ENCODE results near the gene CRYAB. TPM values are rescaled to one million over a fixed set of nuclear protein-coding genes. Genes with fewer than 3 reads are reported as not detected.

CRYAB gene
- total and polyA plus RNA-seq, 8 donors = 28.4 to 207 (median 80.7) TPM

DNA sequence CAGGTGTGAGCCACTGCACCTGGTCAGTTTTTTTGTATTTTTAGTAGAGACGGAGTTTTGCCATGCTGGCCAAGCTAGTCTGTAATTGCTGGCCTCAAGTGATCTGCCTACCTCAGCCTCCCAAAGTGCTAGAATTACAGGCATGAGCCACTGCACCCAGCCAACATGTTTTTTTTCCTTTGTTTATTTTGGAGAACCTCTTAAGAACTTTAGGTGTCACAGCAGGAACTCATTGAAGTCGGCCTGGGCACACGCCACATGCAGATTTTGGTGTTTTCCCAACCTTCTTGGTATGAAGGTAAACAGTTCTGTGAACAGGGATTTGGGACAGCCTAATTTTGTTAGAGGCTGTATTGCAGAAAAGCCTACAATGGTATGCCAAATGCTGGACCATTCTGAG, 34.9 kb upstream of the CRYAB start:
- 32 to 56% (median 42%) methylated on average over 3 of the region's 3 CpGs for WGBS, 5 donors
- H3K9me3 ChIP-seq = no peaks in the 10 kb centered on the region
- H3K27ac ChIP-seq = peak overlapping the region; percentile 4 to 78 (median 20)
- H3K36me3 ChIP-seq = no peaks in the 10 kb centered on the region
- no peaks in the 10 kb centered on the region for H3K27me3 ChIP-seq
- peak in 1 of 2 donors; percentile 63 for DNase-seq
- TF ChIP-seq, protein P1, sequence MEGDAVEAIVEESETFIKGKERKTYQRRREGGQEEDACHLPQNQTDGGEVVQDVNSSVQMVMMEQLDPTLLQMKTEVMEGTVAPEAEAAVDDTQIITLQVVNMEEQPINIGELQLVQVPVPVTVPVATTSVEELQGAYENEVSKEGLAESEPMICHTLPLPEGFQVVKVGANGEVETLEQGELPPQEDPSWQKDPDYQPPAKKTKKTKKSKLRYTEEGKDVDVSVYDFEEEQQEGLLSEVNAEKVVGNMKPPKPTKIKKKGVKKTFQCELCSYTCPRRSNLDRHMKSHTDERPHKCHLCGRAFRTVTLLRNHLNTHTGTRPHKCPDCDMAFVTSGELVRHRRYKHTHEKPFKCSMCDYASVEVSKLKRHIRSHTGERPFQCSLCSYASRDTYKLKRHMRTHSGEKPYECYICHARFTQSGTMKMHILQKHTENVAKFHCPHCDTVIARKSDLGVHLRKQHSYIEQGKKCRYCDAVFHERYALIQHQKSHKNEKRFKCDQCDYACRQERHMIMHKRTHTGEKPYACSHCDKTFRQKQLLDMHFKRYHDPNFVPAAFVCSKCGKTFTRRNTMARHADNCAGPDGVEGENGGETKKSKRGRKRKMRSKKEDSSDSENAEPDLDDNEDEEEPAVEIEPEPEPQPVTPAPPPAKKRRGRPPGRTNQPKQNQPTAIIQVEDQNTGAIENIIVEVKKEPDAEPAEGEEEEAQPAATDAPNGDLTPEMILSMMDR (IDR thresholded peaks at IDR 0.05) = no peak
- TF ChIP-seq POLR2A (IDR thresholded peaks at IDR 0.05) (no peak), EP300 (IDR thresholded peaks at IDR 0.05) (no peak), POLR2AphosphoS5 (IDR thresholded peaks at IDR 0.05) (no peak)
- intact Hi-C loops (cut with DNase I; ENCODE audit: low total_unique reads) = no loop called here
- H3K4me3 ChIP-seq = no peak overlapping the region
- peaks cover 9 to 37% (median 27%) of the 10 kb centered on the region in 4 donors for H3K4me1 ChIP-seq

DNA sequence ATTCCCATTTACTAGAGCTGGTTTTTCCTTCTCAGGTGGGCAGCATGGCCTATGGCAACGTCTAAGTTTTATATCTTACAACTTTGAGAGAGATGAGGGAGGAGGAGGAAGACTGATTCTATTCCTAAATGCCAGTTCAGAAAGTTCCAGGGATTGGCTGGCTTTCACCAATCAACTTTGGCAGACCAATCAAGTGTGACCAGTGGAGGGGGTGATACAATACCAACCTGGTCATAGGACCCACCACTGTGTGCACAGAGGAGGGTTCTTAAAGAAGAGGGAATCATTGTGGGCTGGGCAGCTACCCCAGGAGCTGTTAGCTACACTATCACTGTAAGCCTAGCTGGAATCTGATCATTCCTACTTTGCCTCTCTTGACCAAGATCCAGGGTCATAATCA, 33.6 kb upstream of the CRYAB start:
- intact Hi-C loops (cut with DNase I; ENCODE audit: low total_unique reads) = no loop called here
- peak overlapping the region in 4 of 5 donors; percentile 59 to 81 (median 72) for H3K27ac ChIP-seq
- WGBS, 5 donors = 33 to 75% (median 46%) methylated on average over 1 of the region's 1 CpG

DNA sequence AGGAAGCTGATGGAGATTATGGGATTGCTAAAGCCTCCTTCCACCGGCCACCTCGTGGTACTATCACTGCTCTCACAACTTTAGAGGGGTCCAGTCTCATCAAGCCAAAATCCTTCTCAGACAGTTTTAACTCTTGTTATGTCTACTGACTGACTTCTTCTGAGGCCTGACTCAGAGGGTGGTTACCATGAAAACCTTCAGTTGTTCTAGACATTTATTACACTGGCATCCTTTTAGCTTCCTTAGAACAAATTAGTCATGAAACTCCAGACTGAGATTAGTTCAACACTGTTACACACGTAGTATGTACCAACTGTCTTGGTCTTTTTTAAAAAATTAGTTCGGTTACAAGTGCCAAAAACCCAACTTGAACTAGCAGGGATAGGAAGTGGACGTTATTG, 33.1 kb upstream of the CRYAB start:
- intact Hi-C loops (cut with DNase I; ENCODE audit: low total_unique reads) = no loop called here
- Histone ChIP-seq H3K27me3 (no peaks in the 10 kb centered on the region), H3K36me3 (no peaks in the 10 kb centered on the region), H3K9me3 (no peaks in the 10 kb centered on the region), H3K4me1 (peaks cover 9 to 45% (median 33%) of the 10 kb centered on the region in 4 donors), H3K4me3 (no peak overlapping the region), H3K27ac (peak overlapping the region in 4 of 5 donors; percentile 59 to 81 (median 72))
- 56 to 63% (median 58%) methylated on average over 5 of the region's 5 CpGs for WGBS, 5 donors
- DNase-seq = no peak
- peak in 1 of 3 donors; percentile 26 for TF ChIP-seq POLR2AphosphoS5 (IDR thresholded peaks at IDR 0.05)
- no peak for TF ChIP-seq POLR2A (IDR thresholded peaks at IDR 0.05)

More for the DNA sequence above, 33.6 kb upstream of the CRYAB start:
- DNase-seq = no peak
- no peak overlapping the region for H3K4me3 ChIP-seq
- H3K4me1 ChIP-seq = peaks cover 9 to 39% (median 28%) of the 10 kb centered on the region in 4 donors
- no peak for TF ChIP-seq EP300 (IDR thresholded peaks at IDR 0.05)
- TF ChIP-seq, protein P1 (IDR thresholded peaks at IDR 0.05) = no peak
- no peak for TF ChIP-seq POLR2A (IDR thresholded peaks at IDR 0.05)
- no peak for TF ChIP-seq POLR2AphosphoS5 (IDR thresholded peaks at IDR 0.05)
- H3K36me3 ChIP-seq = no peaks in the 10 kb centered on the region
- H3K9me3 ChIP-seq = no peaks in the 10 kb centered on the region
- no peaks in the 10 kb centered on the region for H3K27me3 ChIP-seq

DNA sequence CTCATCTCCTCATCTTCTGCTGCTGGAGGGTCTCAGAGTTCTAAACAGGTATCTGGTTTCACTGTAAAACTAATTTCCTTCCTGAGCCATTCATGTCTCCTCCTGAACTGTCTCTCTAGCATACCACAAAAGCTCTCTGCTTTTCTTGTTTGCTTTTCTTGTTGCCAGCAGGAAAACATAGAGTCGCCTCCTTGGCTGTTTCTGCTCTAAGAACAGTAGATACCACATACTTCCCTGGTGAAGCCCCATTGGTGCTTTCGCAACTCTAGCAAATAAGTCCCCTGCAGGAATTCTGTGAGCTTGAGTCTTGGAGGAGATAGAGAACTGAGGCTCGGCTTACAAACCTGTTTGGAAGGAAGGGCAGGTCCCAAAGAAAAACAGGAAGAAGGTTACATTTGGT, 32.6 kb upstream of the CRYAB start:
- intact Hi-C loops (cut with DNase I; ENCODE audit: low total_unique reads) = no loop called here
- Histone ChIP-seq H3K9me3 (no peaks in the 10 kb centered on the region), H3K4me3 (no peak overlapping the region), H3K4me1 (peaks cover 9 to 50% (median 37%) of the 10 kb centered on the region in 4 donors), H3K36me3 (no peaks in the 10 kb centered on the region), H3K27me3 (no peaks in the 10 kb centered on the region), H3K27ac (peak overlapping the region; percentile 59 to 81 (median 66))
- TF ChIP-seq POLR2A (IDR thresholded peaks at IDR 0.05) (no peak), POLR2AphosphoS5 (IDR thresholded peaks at IDR 0.05) (peak in 1 of 3 donors; percentile 25)
- WGBS, 5 donors = 12 to 48% (median 26%) methylated on average over 3 of the region's 3 CpGs
- DNase-seq = peak in 1 of 2 donors; percentile 50

DNA sequence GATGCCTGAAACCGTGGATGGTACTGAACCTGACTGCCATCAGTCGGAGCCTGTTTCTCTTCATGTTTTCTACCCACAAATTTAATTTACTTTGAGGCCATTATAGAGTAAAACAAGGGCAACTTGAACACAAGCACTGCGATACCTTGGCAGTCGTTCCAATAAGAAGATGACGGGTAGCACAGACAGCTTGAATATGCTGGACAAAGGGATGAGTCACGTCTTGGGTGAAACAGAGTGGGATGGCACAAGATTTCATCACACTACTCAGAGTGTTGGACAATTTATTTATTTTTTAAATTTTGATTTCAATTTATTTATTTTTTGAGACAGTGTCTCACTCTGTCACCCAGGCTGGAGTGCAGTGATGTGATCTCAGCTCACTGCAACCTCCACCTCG, 31.3 kb upstream of the CRYAB start:
- no peak for TF ChIP-seq POLR2A (IDR thresholded peaks at IDR 0.05)
- no peak for TF ChIP-seq POLR2AphosphoS5 (IDR thresholded peaks at IDR 0.05)
- TF ChIP-seq, protein P1 (IDR thresholded peaks at IDR 0.05) = no peak
- no peak for TF ChIP-seq EP300 (IDR thresholded peaks at IDR 0.05)
- intact Hi-C loops (cut with DNase I; ENCODE audit: low total_unique reads) = no loop called here
- no peak overlapping the region for H3K4me3 ChIP-seq

More for the DNA sequence above, 31.3 kb upstream of the CRYAB start:
- no peak for DNase-seq
- H3K9me3 ChIP-seq = no peaks in the 10 kb centered on the region
- no peaks in the 10 kb centered on the region for H3K27me3 ChIP-seq
- H3K36me3 ChIP-seq = no peaks in the 10 kb centered on the region
- H3K4me1 ChIP-seq = peaks cover 19 to 63% (median 47%) of the 10 kb centered on the region in 4 donors
- 84 to 95% (median 93%) methylated on average over 7 of the region's 7 CpGs for WGBS, 5 donors
- peak overlapping the region in 1 of 5 donors; percentile 81 for H3K27ac ChIP-seq

All from stomach (tissue), 9 donors.